ENCODE data around the gene HLA-G.

DNA sequence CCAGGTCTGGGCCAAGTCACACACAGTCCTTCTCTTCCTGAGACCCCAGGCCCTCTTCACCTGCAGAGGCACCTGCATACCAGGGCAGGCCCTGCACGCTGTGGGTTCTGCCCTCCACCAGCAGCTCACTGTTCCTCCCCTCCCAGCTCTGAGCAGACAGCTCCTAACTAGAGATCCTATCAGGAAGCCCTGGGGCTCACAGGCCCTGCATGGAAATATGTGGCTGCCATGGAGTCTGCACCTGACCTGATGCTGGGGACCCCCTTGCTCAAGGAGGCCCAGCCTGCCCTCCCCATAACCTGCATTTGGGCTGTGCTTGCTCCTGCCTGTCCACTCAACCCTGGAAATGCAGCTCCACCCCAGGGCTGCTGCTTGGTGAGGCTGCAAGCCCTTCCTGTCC lies 14.6 kb upstream of the HLA-G start:
- no peak for TF ChIP-seq EZH2phosphoT487 (IDR thresholded peaks at IDR 0.05; ENCODE audit: borderline replicate concordance)
- TF ChIP-seq, protein P1, sequence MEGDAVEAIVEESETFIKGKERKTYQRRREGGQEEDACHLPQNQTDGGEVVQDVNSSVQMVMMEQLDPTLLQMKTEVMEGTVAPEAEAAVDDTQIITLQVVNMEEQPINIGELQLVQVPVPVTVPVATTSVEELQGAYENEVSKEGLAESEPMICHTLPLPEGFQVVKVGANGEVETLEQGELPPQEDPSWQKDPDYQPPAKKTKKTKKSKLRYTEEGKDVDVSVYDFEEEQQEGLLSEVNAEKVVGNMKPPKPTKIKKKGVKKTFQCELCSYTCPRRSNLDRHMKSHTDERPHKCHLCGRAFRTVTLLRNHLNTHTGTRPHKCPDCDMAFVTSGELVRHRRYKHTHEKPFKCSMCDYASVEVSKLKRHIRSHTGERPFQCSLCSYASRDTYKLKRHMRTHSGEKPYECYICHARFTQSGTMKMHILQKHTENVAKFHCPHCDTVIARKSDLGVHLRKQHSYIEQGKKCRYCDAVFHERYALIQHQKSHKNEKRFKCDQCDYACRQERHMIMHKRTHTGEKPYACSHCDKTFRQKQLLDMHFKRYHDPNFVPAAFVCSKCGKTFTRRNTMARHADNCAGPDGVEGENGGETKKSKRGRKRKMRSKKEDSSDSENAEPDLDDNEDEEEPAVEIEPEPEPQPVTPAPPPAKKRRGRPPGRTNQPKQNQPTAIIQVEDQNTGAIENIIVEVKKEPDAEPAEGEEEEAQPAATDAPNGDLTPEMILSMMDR (conservative IDR thresholded peaks at IDR 0.05; ENCODE audit: low read length) = no peak

All from Loucy (cell line).